Erythroblast (primary cell): ENCODE data around the gene LYPD5.

Experiments
- GATA1 ChIP-seq: IDR thresholded peaks from 2 replicates; pipeline ENCODE4 v1.6.1; 2011; ENCODE audit warnings: low read depth, mild to moderate bottlenecking, control low read depth, low read length, moderate library complexity
- POLR2A ChIP-seq: IDR thresholded peaks from 2 replicates; pipeline ENCODE4 v1.6.1; 2011; ENCODE audit warnings: mild to moderate bottlenecking, low read length

- TF ChIP-seq POLR2A (no peak), GATA1 (no peak)
These were observed 39.8 kb upstream of the LYPD5 start for GRCh38 chr19:43842007-43842406.
